Kidney epithelial cell (primary cell): ENCODE data around the gene DCTN4. TPM values are rescaled to one million over a fixed set of nuclear protein-coding genes. Genes with fewer than 3 reads are reported as not detected.

Experiments used
- DNase-seq: peaks from one replicate; pipeline ENCODE4 v3.0.0-alpha.2; 2010; ENCODE audit warnings: low read depth
- H3K27me3 ChIP-seq: 2 replicates; pipeline ENCODE4 v1.6.0; 2011; ENCODE audit warnings: low read length; ENCODE audit not compliant: control insufficient read depth, insufficient read depth
- H3K36me3 ChIP-seq: 2 replicates; pipeline ENCODE4 v1.5.1; 2011; ENCODE audit warnings: low read length; ENCODE audit not compliant: control insufficient read depth, insufficient read depth
- H3K4me3 ChIP-seq: 2 replicates; pipeline ENCODE4 v1.5.1; 2011; ENCODE audit warnings: low read depth, mild to moderate bottlenecking, control low read depth, low read length
- CTCF ChIP-seq: IDR thresholded peaks from 2 replicates; pipeline ENCODE4 v1.5.1; 2011; ENCODE audit warnings: mild to moderate bottlenecking, moderate library complexity, low read length, control low read depth, inconsistent platforms; ENCODE audit not compliant: insufficient read depth, poor library complexity, severe bottlenecking
- total RNA-seq: library from RNA; depleted of rRNA; stranded (reverse); fragments of >200 nt; gene quantifications from 2 replicates; pipeline ENCODE4 v1.2.3, GENCODE V29; 2015

DCTN4 gene
- total RNA-seq, 1 donor from 2014 or later = 54.0 TPM

- Histone ChIP-seq H3K4me3 (peak overlapping the region; percentile 56), H3K27me3 (no peaks in the 10 kb centered on the region), H3K36me3 (no peaks in the 10 kb centered on the region)
- DNase-seq = peak; percentile 71
- no peak for TF ChIP-seq CTCF
Observed at GRCh38 chr5:150780187-150780692, 21.4 kb upstream of the DCTN4 start.

GRCh38 chr5:150779397-150780186 lies 20.8 kb upstream of the DCTN4 start:
- no peak for TF ChIP-seq CTCF
- Histone ChIP-seq H3K36me3 (no peaks in the 10 kb centered on the region), H3K27me3 (no peaks in the 10 kb centered on the region), H3K4me3 (peak overlapping the region; percentile 56)
- DNase-seq = no peak

GRCh38 chr5:150778517-150779396 lies 19.9 kb upstream of the DCTN4 start, which contains the start of gene SMIM3:
Gene SMIM3, plus strand, starts transcription at chr5:150778757. Its CDS starts 16,684 bp downstream, at chr5:150795441.
- Histone ChIP-seq H3K4me3 (peak within 1 kb of the TSS; percentile 56), H3K27me3 (no peaks in the 10 kb centered on the region), H3K36me3 (no peaks in the 10 kb centered on the region)
- DNase-seq = no peak
- peak; percentile 62 for TF ChIP-seq CTCF

GRCh38 chr5:150778088-150778516 lies 19.3 kb upstream of the DCTN4 start:
- Histone ChIP-seq H3K36me3 (no peaks in the 10 kb centered on the region), H3K27me3 (no peaks in the 10 kb centered on the region), H3K4me3 (peak overlapping the region; percentile 56)
- DNase-seq = no peak
- TF ChIP-seq CTCF = no peak

GRCh38 chr5:150777685-150778084 lies 18.9 kb upstream of the DCTN4 start:
- TF ChIP-seq CTCF = no peak
- Histone ChIP-seq H3K4me3 (no peak overlapping the region), H3K27me3 (no peaks in the 10 kb centered on the region), H3K36me3 (no peaks in the 10 kb centered on the region)
- DNase-seq = no peak
